ENCODE results near the gene MAPK1. TPM values are rescaled to one million over a fixed set of nuclear protein-coding genes. Genes with fewer than 3 reads are reported as not detected.

MAPK1 gene
- total RNA-seq, 1 donor from 2014 or later: 148 TPM

GRCh38 chr22:21741790-21742189 is 125.7 kb downstream of the MAPK1 start:
- no peak overlapping the region for H3K27ac ChIP-seq (ENCODE audit: low read depth, low read length)
- H3K27me3 ChIP-seq (ENCODE audit: insufficient read depth, low read length): no peaks in the 10 kb centered on the region
- no peaks in the 10 kb centered on the region for H3K79me2 ChIP-seq (ENCODE audit: insufficient read depth, low read length)
- no peaks in the 10 kb centered on the region for H3K4me1 ChIP-seq (ENCODE audit: insufficient read depth, low read length)
- H3K27ac Mint-ChIP-seq (ENCODE audit: unreplicated experiment): no peak overlapping the region
- H2AFZ ChIP-seq (ENCODE audit: low read depth, low read length): no peak overlapping the region
- no peak overlapping the region for H3K9ac ChIP-seq (ENCODE audit: low read length)
- no peak overlapping the region for H3K4me2 ChIP-seq (ENCODE audit: low read length)
- H3K4me1 Mint-ChIP-seq (ENCODE audit: low read depth, unreplicated experiment): no peaks in the 10 kb centered on the region
- TF ChIP-seq EZH2 (IDR thresholded peaks at IDR 0.05; ENCODE audit: insufficient read depth, low read length): no peak
- TF ChIP-seq, protein P1, sequence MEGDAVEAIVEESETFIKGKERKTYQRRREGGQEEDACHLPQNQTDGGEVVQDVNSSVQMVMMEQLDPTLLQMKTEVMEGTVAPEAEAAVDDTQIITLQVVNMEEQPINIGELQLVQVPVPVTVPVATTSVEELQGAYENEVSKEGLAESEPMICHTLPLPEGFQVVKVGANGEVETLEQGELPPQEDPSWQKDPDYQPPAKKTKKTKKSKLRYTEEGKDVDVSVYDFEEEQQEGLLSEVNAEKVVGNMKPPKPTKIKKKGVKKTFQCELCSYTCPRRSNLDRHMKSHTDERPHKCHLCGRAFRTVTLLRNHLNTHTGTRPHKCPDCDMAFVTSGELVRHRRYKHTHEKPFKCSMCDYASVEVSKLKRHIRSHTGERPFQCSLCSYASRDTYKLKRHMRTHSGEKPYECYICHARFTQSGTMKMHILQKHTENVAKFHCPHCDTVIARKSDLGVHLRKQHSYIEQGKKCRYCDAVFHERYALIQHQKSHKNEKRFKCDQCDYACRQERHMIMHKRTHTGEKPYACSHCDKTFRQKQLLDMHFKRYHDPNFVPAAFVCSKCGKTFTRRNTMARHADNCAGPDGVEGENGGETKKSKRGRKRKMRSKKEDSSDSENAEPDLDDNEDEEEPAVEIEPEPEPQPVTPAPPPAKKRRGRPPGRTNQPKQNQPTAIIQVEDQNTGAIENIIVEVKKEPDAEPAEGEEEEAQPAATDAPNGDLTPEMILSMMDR (IDR thresholded peaks at IDR 0.05; ENCODE audit: insufficient read depth, low read depth, low read length): no peak
- no peaks in the 10 kb centered on the region for H3K36me3 Mint-ChIP-seq (ENCODE audit: low read depth, unreplicated experiment)
- no peak overlapping the region for H3K4me3 Mint-ChIP-seq (ENCODE audit: unreplicated experiment)
- no peaks in the 10 kb centered on the region for H3K9me3 ChIP-seq (ENCODE audit: insufficient read depth, low read depth, low read length)
- H3K4me3 ChIP-seq (ENCODE audit: insufficient read depth, low read depth, low read length): no peak overlapping the region
- H3K9me3 Mint-ChIP-seq (ENCODE audit: unreplicated experiment): no peaks in the 10 kb centered on the region
- DNase-seq (ENCODE audit: low read depth): no peak
- no peaks in the 10 kb centered on the region for H4K20me1 ChIP-seq (ENCODE audit: insufficient read depth, low read length)
- H3K27me3 Mint-ChIP-seq (ENCODE audit: low read depth, unreplicated experiment): peaks cover 30% of the 10 kb centered on the region
- no peak for FAIRE-seq
- no peaks in the 10 kb centered on the region for H3K36me3 ChIP-seq (ENCODE audit: insufficient read depth, low read length)

GRCh38 chr22:21741059-21741458 is 126.4 kb downstream of the MAPK1 start:
- Mint-ChIP-seq H3K4me1 (ENCODE audit: low read depth, unreplicated experiment) (no peaks in the 10 kb centered on the region), H3K27ac (ENCODE audit: unreplicated experiment) (no peak overlapping the region), H3K36me3 (ENCODE audit: low read depth, unreplicated experiment) (no peaks in the 10 kb centered on the region), H3K9me3 (ENCODE audit: unreplicated experiment) (no peaks in the 10 kb centered on the region), H3K4me3 (ENCODE audit: unreplicated experiment) (no peak overlapping the region), H3K27me3 (ENCODE audit: low read depth, unreplicated experiment) (peaks cover 30% of the 10 kb centered on the region)
- DNase-seq (ENCODE audit: low read depth) (no peak), FAIRE-seq (no peak)
- H3K9ac ChIP-seq (ENCODE audit: low read length): no peak overlapping the region
- H3K4me1 ChIP-seq (ENCODE audit: insufficient read depth, low read length): peaks cover 2% of the 10 kb centered on the region
- no peak overlapping the region for H2AFZ ChIP-seq (ENCODE audit: low read depth, low read length)
- no peaks in the 10 kb centered on the region for H4K20me1 ChIP-seq (ENCODE audit: insufficient read depth, low read length)
- H3K27me3 ChIP-seq (ENCODE audit: insufficient read depth, low read length): no peaks in the 10 kb centered on the region
- no peak overlapping the region for H3K4me3 ChIP-seq (ENCODE audit: insufficient read depth, low read depth, low read length)
- no peaks in the 10 kb centered on the region for H3K36me3 ChIP-seq (ENCODE audit: insufficient read depth, low read length)
- TF ChIP-seq, protein P1 (IDR thresholded peaks at IDR 0.05; ENCODE audit: insufficient read depth, low read depth, low read length): no peak
- TF ChIP-seq EZH2 (IDR thresholded peaks at IDR 0.05; ENCODE audit: insufficient read depth, low read length): no peak
- H3K9me3 ChIP-seq (ENCODE audit: insufficient read depth, low read depth, low read length): no peaks in the 10 kb centered on the region
- no peak overlapping the region for H3K4me2 ChIP-seq (ENCODE audit: low read length)
- H3K79me2 ChIP-seq (ENCODE audit: insufficient read depth, low read length): no peaks in the 10 kb centered on the region
- H3K27ac ChIP-seq (ENCODE audit: low read depth, low read length): no peak overlapping the region

DNA sequence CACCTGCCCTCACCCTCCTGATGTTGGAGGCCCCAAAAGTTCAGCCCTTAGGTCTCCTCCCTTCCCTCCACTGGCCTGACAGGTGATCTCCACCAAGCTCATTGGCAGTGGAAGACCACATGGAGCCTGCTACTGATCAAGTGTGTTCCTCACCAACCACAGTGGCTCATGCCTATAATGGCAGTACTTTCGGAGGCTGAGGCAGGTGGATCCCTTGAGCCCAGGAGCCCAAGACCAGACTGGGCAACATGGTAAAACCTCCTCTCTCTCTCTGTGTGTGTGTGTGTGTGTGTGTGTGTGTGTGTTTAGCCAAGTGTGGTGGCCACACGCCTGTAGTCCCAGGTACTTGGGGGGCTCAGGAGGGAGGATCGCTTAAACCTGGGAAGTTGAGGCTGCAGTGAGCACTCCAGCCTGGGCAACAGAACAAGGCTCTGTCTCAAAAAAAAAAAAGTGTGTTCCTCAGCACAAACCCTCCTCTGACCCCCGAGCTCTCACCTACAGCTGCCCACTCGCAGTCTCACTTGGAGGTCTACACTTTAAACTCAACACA is 127.5 kb downstream of the MAPK1 start:
- Histone ChIP-seq H3K4me3 (ENCODE audit: insufficient read depth, low read depth, low read length) (no peak overlapping the region), H3K9me3 (ENCODE audit: insufficient read depth, low read depth, low read length) (no peaks in the 10 kb centered on the region), H4K20me1 (ENCODE audit: insufficient read depth, low read length) (no peaks in the 10 kb centered on the region), H3K27ac (ENCODE audit: low read depth, low read length) (no peak overlapping the region), H3K4me2 (ENCODE audit: low read length) (no peak overlapping the region), H2AFZ (ENCODE audit: low read depth, low read length) (no peak overlapping the region), H3K79me2 (ENCODE audit: insufficient read depth, low read length) (no peaks in the 10 kb centered on the region), H3K36me3 (ENCODE audit: insufficient read depth, low read length) (no peaks in the 10 kb centered on the region), H3K4me1 (ENCODE audit: insufficient read depth, low read length) (peaks cover 2% of the 10 kb centered on the region), H3K27me3 (ENCODE audit: insufficient read depth, low read length) (no peaks in the 10 kb centered on the region), H3K9ac (ENCODE audit: low read length) (no peak overlapping the region)
- H3K36me3 Mint-ChIP-seq (ENCODE audit: low read depth, unreplicated experiment): no peaks in the 10 kb centered on the region
- no peaks in the 10 kb centered on the region for H3K4me1 Mint-ChIP-seq (ENCODE audit: low read depth, unreplicated experiment)
- H3K27me3 Mint-ChIP-seq (ENCODE audit: low read depth, unreplicated experiment): peaks cover 30% of the 10 kb centered on the region
- no peak for TF ChIP-seq EZH2 (IDR thresholded peaks at IDR 0.05; ENCODE audit: insufficient read depth, low read length)
- TF ChIP-seq, protein P1 (IDR thresholded peaks at IDR 0.05; ENCODE audit: insufficient read depth, low read depth, low read length): no peak
- DNase-seq (ENCODE audit: low read depth): no peak
- H3K4me3 Mint-ChIP-seq (ENCODE audit: unreplicated experiment): no peak overlapping the region
- no peaks in the 10 kb centered on the region for H3K9me3 Mint-ChIP-seq (ENCODE audit: unreplicated experiment)
- H3K27ac Mint-ChIP-seq (ENCODE audit: unreplicated experiment): no peak overlapping the region
- no peak for FAIRE-seq
